ENCODE measurements around the gene SCARF1. TPM values are rescaled to one million over a fixed set of nuclear protein-coding genes. Genes with fewer than 3 reads are reported as not detected.

The SCARF1 gene
- total RNA-seq, 1 donor from 2014 or later = 5.7 TPM

DNA sequence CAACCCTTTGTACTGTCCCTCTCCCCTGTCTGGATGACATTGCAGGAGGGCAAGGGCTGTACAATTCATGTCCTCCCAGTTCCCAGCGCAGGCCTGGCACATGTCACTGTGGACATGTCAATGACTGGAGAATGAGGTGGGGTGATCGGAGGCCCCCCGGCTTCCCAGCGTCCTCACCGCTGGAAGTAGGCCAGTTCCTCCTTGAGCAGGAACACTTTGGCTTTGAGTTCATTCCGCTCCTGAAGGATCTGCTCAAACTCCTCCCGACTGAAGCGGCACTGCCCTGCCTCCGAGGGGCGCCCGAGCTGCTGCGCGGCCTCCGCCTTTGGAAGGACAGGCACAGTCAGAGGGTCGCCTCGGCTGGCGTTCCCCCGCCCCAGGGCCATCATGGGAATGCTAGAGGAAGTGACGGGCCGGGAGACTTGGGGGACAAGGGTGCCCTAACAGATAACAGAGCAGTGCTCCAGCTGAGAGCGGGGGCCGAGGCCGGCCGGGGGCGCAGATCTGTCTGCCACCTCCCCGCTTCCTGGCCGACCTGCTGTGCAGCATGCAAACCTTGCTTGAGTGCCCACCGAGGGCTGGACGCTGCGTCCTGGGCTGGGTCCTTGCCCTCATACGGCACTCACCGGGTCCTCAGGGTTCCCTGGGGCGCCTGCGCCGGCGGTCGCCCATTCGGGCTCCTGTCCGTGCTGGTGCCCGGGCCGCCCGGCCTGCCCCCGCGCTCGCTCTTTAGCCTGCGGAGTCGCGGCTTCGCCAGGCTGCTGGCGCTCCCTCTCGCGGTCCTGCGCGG lies 2.8 kb upstream of the SCARF1 start:
- Histone ChIP-seq H3K4me1 (ENCODE audit: control insufficient read depth in 3 of 3, insufficient read depth in 3 of 3, low read length in 3 of 3) (peaks cover 44 to 60% (median 56%) of the 10 kb centered on the region in 3 donors), H3K4me3 (ENCODE audit: low read length in 3 of 3) (peak overlapping the region; percentile 72 to 85 (median 84)), H3K27ac (ENCODE audit: low read depth, low read length) (peak overlapping the region; percentile 73), H3K27me3 (ENCODE audit: control insufficient read depth in 3 of 3, insufficient read depth in 3 of 3, low read length in 3 of 3) (no peaks in the 10 kb centered on the region), H3K36me3 (ENCODE audit: control insufficient read depth in 3 of 3, insufficient read depth in 3 of 3, low read length in 3 of 3) (peaks cover 46 to 54% (median 49%) of the 10 kb centered on the region in 3 donors), H3K9me3 (ENCODE audit: control insufficient read depth in 3 of 3, low read length in 3 of 3) (no peaks in the 10 kb centered on the region), H3K9ac (ENCODE audit: low read depth in 1 of 3, low read length in 3 of 3) (peak overlapping the region; percentile 83 to 96 (median 85))

GRCh38 chr17:1647802-1648171 lies 2.3 kb upstream of the SCARF1 start:
- H3K27ac ChIP-seq (ENCODE audit: low read depth, low read length) = peak overlapping the region; percentile 73
- H3K9me3 ChIP-seq (ENCODE audit: control insufficient read depth in 3 of 3, low read length in 3 of 3) = no peaks in the 10 kb centered on the region
- H3K4me1 ChIP-seq (ENCODE audit: control insufficient read depth in 3 of 3, insufficient read depth in 3 of 3, low read length in 3 of 3) = peaks cover 44 to 60% (median 56%) of the 10 kb centered on the region in 3 donors
- H3K9ac ChIP-seq (ENCODE audit: low read depth in 1 of 3, low read length in 3 of 3) = peak overlapping the region; percentile 83 to 96 (median 85)
- no peaks in the 10 kb centered on the region for H3K27me3 ChIP-seq (ENCODE audit: control insufficient read depth in 3 of 3, insufficient read depth in 3 of 3, low read length in 3 of 3)
- H3K36me3 ChIP-seq (ENCODE audit: control insufficient read depth in 3 of 3, insufficient read depth in 3 of 3, low read length in 3 of 3) = peaks cover 41 to 48% (median 43%) of the 10 kb centered on the region in 3 donors
- H3K4me3 ChIP-seq (ENCODE audit: low read length in 3 of 3) = peak overlapping the region; percentile 72 to 85 (median 84)

- Histone ChIP-seq H3K4me1 (ENCODE audit: control insufficient read depth in 3 of 3, insufficient read depth in 3 of 3, low read length in 3 of 3) (peaks cover 44 to 60% (median 55%) of the 10 kb centered on the region in 3 donors), H3K27ac (ENCODE audit: low read depth, low read length) (peak overlapping the region; percentile 64)
Measured at GRCh38 chr17:1646199-1646875, 805 bp upstream of the SCARF1 start.

GRCh38 chr17:1644493-1645206 lies 882 bp downstream of the SCARF1 start:
- Histone ChIP-seq H3K27ac (ENCODE audit: low read depth, low read length) (peak overlapping the region; percentile 64), H3K4me1 (ENCODE audit: control insufficient read depth in 3 of 3, insufficient read depth in 3 of 3, low read length in 3 of 3) (peaks cover 32 to 53% (median 47%) of the 10 kb centered on the region in 3 donors), H3K27me3 (ENCODE audit: control insufficient read depth in 3 of 3, insufficient read depth in 3 of 3, low read length in 3 of 3) (no peaks in the 10 kb centered on the region), H3K9ac (ENCODE audit: low read depth in 1 of 3, low read length in 3 of 3) (peak overlapping the region; percentile 38 to 75 (median 51)), H3K4me3 (ENCODE audit: low read length in 3 of 3) (peak overlapping the region; percentile 62 to 65 (median 62)), H3K9me3 (ENCODE audit: control insufficient read depth in 3 of 3, low read length in 3 of 3) (no peaks in the 10 kb centered on the region), H3K36me3 (ENCODE audit: control insufficient read depth in 3 of 3, insufficient read depth in 3 of 3, low read length in 3 of 3) (peaks cover 16 to 27% (median 16%) of the 10 kb centered on the region in 3 donors)

More at GRCh38 chr17:1646199-1646875, 805 bp upstream of the SCARF1 start:
- H3K9me3 ChIP-seq (ENCODE audit: control insufficient read depth in 3 of 3, low read length in 3 of 3) = no peaks in the 10 kb centered on the region
- H3K9ac ChIP-seq (ENCODE audit: low read depth in 1 of 3, low read length in 3 of 3) = peak overlapping the region in 2 of 3 donors; percentile 54 to 61
- H3K36me3 ChIP-seq (ENCODE audit: control insufficient read depth in 3 of 3, insufficient read depth in 3 of 3, low read length in 3 of 3) = peaks cover 26 to 35% (median 29%) of the 10 kb centered on the region in 3 donors
- no peaks in the 10 kb centered on the region for H3K27me3 ChIP-seq (ENCODE audit: control insufficient read depth in 3 of 3, insufficient read depth in 3 of 3, low read length in 3 of 3)
- peak overlapping the region; percentile 45 to 62 (median 54) for H3K4me3 ChIP-seq (ENCODE audit: low read length in 3 of 3)

DNA sequence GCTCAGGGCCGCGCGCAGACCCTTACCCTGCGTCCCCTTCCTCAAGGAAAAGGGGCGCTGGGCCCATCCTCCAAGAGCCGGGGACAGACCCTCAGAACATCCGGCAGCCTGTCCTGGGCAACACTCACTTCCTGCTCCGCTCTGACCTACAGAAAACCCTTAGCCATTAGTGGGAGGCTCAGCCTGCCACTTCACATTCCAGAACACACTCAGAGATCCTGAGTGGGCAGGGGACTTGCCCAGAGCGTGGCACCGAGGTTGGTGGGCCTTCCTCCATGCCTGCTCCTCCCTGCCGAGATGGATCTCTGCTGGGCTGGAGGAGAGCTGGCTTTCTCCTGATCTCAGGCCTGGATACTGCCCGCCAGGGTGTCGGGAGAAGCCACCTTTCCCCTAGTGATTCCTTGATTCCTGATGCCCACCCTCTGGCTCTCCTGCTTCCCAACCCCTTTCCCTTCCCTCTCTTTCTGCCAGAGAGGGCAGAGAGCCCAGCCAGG lies 1.5 kb downstream of the SCARF1 start:
- no peaks in the 10 kb centered on the region for H3K27me3 ChIP-seq (ENCODE audit: control insufficient read depth in 3 of 3, insufficient read depth in 3 of 3, low read length in 3 of 3)
- H3K9ac ChIP-seq (ENCODE audit: low read depth in 1 of 3, low read length in 3 of 3) = peak overlapping the region; percentile 3 to 75 (median 38)
- peak overlapping the region; percentile 44 for H3K27ac ChIP-seq (ENCODE audit: low read depth, low read length)
- peak overlapping the region; percentile 25 to 63 (median 62) for H3K4me3 ChIP-seq (ENCODE audit: low read length in 3 of 3)
- H3K36me3 ChIP-seq (ENCODE audit: control insufficient read depth in 3 of 3, insufficient read depth in 3 of 3, low read length in 3 of 3) = peaks cover 16 to 27% (median 16%) of the 10 kb centered on the region in 3 donors
- no peaks in the 10 kb centered on the region for H3K9me3 ChIP-seq (ENCODE audit: control insufficient read depth in 3 of 3, low read length in 3 of 3)
- peaks cover 32 to 51% (median 46%) of the 10 kb centered on the region in 3 donors for H3K4me1 ChIP-seq (ENCODE audit: control insufficient read depth in 3 of 3, insufficient read depth in 3 of 3, low read length in 3 of 3)

GRCh38 chr17:1643293-1643998 lies 2.1 kb downstream of the SCARF1 start:
- H3K27ac ChIP-seq (ENCODE audit: low read depth, low read length) = peak overlapping the region; percentile 44
- H3K27me3 ChIP-seq (ENCODE audit: control insufficient read depth in 3 of 3, insufficient read depth in 3 of 3, low read length in 3 of 3) = no peaks in the 10 kb centered on the region
- H3K9me3 ChIP-seq (ENCODE audit: control insufficient read depth in 3 of 3, low read length in 3 of 3) = no peaks in the 10 kb centered on the region
- H3K36me3 ChIP-seq (ENCODE audit: control insufficient read depth in 3 of 3, insufficient read depth in 3 of 3, low read length in 3 of 3) = peaks cover 16 to 27% (median 16%) of the 10 kb centered on the region in 3 donors
- peaks cover 31 to 49% (median 45%) of the 10 kb centered on the region in 3 donors for H3K4me1 ChIP-seq (ENCODE audit: control insufficient read depth in 3 of 3, insufficient read depth in 3 of 3, low read length in 3 of 3)
- H3K9ac ChIP-seq (ENCODE audit: low read depth in 1 of 3, low read length in 3 of 3) = peak overlapping the region in 2 of 3 donors; percentile 38 to 75
- peak overlapping the region in 2 of 3 donors; percentile 62 to 63 for H3K4me3 ChIP-seq (ENCODE audit: low read length in 3 of 3)

GRCh38 chr17:1641065-1641403 lies 4.5 kb downstream of the SCARF1 start:
- peak overlapping the region in 1 of 3 donors; percentile 45 for H3K9ac ChIP-seq (ENCODE audit: low read depth in 1 of 3, low read length in 3 of 3)
- peaks cover 14 to 28% (median 23%) of the 10 kb centered on the region in 3 donors for H3K4me1 ChIP-seq (ENCODE audit: control insufficient read depth in 3 of 3, insufficient read depth in 3 of 3, low read length in 3 of 3)
- H3K36me3 ChIP-seq (ENCODE audit: control insufficient read depth in 3 of 3, insufficient read depth in 3 of 3, low read length in 3 of 3) = peaks cover 10 to 22% (median 12%) of the 10 kb centered on the region in 3 donors
- H3K4me3 ChIP-seq (ENCODE audit: low read length in 3 of 3) = no peak overlapping the region
- H3K9me3 ChIP-seq (ENCODE audit: control insufficient read depth in 3 of 3, low read length in 3 of 3) = no peaks in the 10 kb centered on the region
- H3K27me3 ChIP-seq (ENCODE audit: control insufficient read depth in 3 of 3, insufficient read depth in 3 of 3, low read length in 3 of 3) = no peaks in the 10 kb centered on the region
- H3K27ac ChIP-seq (ENCODE audit: low read depth, low read length) = no peak overlapping the region

- H3K36me3 ChIP-seq (ENCODE audit: control insufficient read depth in 3 of 3, insufficient read depth in 3 of 3, low read length in 3 of 3) = peaks cover 12 to 21% (median 13%) of the 10 kb centered on the region in 3 donors
- H3K4me1 ChIP-seq (ENCODE audit: control insufficient read depth in 3 of 3, insufficient read depth in 3 of 3, low read length in 3 of 3) = peaks cover 11 to 24% (median 20%) of the 10 kb centered on the region in 3 donors
Measured at GRCh38 chr17:1640329-1641064, 5.0 kb downstream of the SCARF1 start.

More at GRCh38 chr17:1640329-1641064, 5.0 kb downstream of the SCARF1 start:
- Histone ChIP-seq H3K27me3 (ENCODE audit: control insufficient read depth in 3 of 3, insufficient read depth in 3 of 3, low read length in 3 of 3) (no peaks in the 10 kb centered on the region), H3K27ac (ENCODE audit: low read depth, low read length) (no peak overlapping the region), H3K9me3 (ENCODE audit: control insufficient read depth in 3 of 3, low read length in 3 of 3) (no peaks in the 10 kb centered on the region), H3K9ac (ENCODE audit: low read depth in 1 of 3, low read length in 3 of 3) (peak overlapping the region in 1 of 3 donors; percentile 45), H3K4me3 (ENCODE audit: low read length in 3 of 3) (no peak overlapping the region)

All from skeletal muscle tissue (tissue), 4 donors.